SK-N-SH treated with all-trans-retinoic acid at 6 μM for 48 hours (cell line): ENCODE measurements around the gene MTFR1L.
A peak's percentile ranks its signal among the peaks of the same experiment; 100 is the strongest.

ENCODE experiments used
- ARNTL ChIP-seq: fragments of 450-650 bp; formaldehyde crosslinking; IDR thresholded peaks from 2 replicates; pipeline ENCODE4 v1.5.0; 2020; ENCODE audit warnings: low read depth, mild to moderate bottlenecking, moderate library complexity, borderline replicate concordance
- GLIS3 ChIP-seq: fragments of 250-450 bp; sonication (Bioruptor Pico); IDR thresholded peaks from 2 replicates; pipeline ENCODE4 v1.5.0; 2020; ENCODE audit warnings: mild to moderate bottlenecking, moderate library complexity
- ISL1 ChIP-seq: fragments of 250-450 bp; sonication (Bioruptor Pico); IDR thresholded peaks from 2 replicates; pipeline ENCODE4 v2.1.2; 2022; ENCODE audit warnings: mild to moderate bottlenecking, moderate library complexity
- OSR1 ChIP-seq: fragments of 250-450 bp; sonication (Bioruptor Pico); IDR thresholded peaks from 2 replicates; pipeline ENCODE4 v1.8.0; 2022; ENCODE audit warnings: moderate library complexity, mild to moderate bottlenecking, inconsistent platforms
- PATZ1 ChIP-seq: fragments of 250-450 bp; sonication (Bioruptor Pico); IDR thresholded peaks from 2 replicates; pipeline ENCODE4 v1.8.0; 2020; ENCODE audit warnings: mild to moderate bottlenecking, moderate library complexity, borderline replicate concordance
- RARB ChIP-seq: fragments of 250-450 bp; sonication (Bioruptor Pico); IDR thresholded peaks from 2 replicates; pipeline ENCODE4 v1.8.0; 2021; ENCODE audit warnings: mild to moderate bottlenecking, moderate library complexity
- TCF4 ChIP-seq: fragments of 250-450 bp; sonication (Bioruptor Pico); IDR thresholded peaks from 2 replicates; pipeline ENCODE4 v1.8.0; 2021; ENCODE audit warnings: mild to moderate bottlenecking, moderate library complexity, borderline replicate concordance
- TOX ChIP-seq: fragments of 250-450 bp; sonication (Bioruptor Pico); IDR thresholded peaks from 2 replicates; pipeline ENCODE4 v1.8.0; 2021; ENCODE audit warnings: mild to moderate bottlenecking, moderate library complexity, borderline replicate concordance
- ZFP3 ChIP-seq: fragments of 250-450 bp; sonication (Bioruptor Pico); IDR thresholded peaks from 2 replicates; pipeline ENCODE4 v1.5.0; 2020; ENCODE audit warnings: mild to moderate bottlenecking, moderate library complexity
- TF ChIP-seq, protein P1 (sequence below): fragments of 250-450 bp; sonication (Bioruptor Pico); IDR thresholded peaks from 2 replicates; pipeline ENCODE4 v1.5.1; 2020; ENCODE audit warnings: low read depth, mild to moderate bottlenecking, moderate library complexity
- TF ChIP-seq, protein P2 (sequence below): fragments of 250-450 bp; sonication (Bioruptor Pico); IDR thresholded peaks from 2 replicates; pipeline ENCODE4 v1.5.1; 2021; ENCODE audit warnings: mild to moderate bottlenecking, moderate library complexity
- TF ChIP-seq, protein P3 (sequence below): fragments of 250-450 bp; sonication (Bioruptor Pico); IDR thresholded peaks from 2 replicates; pipeline ENCODE4 v1.5.0; 2020; ENCODE audit warnings: mild to moderate bottlenecking, moderate library complexity

DNA sequence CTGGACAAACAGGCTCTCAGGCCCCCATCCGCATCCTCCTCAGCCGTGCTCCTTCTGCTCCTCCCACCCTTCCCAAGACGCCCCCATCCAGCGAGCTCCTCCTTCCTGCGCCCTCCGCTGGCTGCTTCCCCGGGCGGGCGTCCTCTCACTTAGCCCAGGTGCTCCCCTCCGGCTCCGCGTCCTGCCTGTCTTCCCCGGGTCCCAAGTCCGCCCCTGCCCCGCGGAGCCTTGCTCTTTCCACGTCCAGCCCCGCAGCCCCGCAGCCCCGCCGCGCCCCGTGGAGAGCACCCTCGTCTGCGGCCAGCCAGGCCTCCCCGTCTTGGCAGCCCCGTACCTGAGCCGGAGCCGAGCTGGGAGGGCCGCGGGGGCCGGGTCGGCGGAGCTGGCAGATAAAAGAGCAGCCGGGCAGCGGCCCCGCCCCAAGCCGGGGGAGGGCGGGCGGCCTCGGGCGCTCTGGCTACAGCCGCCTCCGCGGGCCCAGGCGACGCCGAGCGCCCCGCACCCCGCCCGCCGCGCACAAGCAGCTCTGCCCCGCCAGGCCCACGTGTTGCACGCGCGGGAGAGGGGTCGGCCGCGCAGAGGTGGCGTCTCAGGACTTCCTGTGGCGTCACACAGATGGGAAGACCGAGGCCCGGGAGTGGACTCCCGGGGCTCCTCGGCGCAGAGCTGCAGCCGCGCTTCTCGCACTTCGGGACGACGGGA lies 55.6 kb downstream of the MTFR1L start, which contains the start of gene PAQR7:
- TF ChIP-seq PATZ1 (CRISPR knock-in tag) (no peak), ARNTL (no peak), TOX (CRISPR knock-in tag) (no peak), ISL1 (no peak), TCF4 (CRISPR knock-in tag) (no peak), RARB (CRISPR knock-in tag) (no peak), GLIS3 (CRISPR knock-in tag) (no peak), ZFP3 (CRISPR knock-in tag) (no peak), OSR1 (no peak)
- TF ChIP-seq, protein P1, sequence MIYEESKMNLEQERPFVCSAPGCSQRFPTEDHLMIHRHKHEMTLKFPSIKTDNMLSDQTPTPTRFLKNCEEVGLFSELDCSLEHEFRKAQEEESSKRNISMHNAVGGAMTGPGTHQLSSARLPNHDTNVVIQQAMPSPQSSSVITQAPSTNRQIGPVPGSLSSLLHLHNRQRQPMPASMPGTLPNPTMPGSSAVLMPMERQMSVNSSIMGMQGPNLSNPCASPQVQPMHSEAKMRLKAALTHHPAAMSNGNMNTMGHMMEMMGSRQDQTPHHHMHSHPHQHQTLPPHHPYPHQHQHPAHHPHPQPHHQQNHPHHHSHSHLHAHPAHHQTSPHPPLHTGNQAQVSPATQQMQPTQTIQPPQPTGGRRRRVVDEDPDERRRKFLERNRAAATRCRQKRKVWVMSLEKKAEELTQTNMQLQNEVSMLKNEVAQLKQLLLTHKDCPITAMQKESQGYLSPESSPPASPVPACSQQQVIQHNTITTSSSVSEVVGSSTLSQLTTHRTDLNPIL (CRISPR knock-in tag), result no peak
- TF ChIP-seq, protein P2, sequence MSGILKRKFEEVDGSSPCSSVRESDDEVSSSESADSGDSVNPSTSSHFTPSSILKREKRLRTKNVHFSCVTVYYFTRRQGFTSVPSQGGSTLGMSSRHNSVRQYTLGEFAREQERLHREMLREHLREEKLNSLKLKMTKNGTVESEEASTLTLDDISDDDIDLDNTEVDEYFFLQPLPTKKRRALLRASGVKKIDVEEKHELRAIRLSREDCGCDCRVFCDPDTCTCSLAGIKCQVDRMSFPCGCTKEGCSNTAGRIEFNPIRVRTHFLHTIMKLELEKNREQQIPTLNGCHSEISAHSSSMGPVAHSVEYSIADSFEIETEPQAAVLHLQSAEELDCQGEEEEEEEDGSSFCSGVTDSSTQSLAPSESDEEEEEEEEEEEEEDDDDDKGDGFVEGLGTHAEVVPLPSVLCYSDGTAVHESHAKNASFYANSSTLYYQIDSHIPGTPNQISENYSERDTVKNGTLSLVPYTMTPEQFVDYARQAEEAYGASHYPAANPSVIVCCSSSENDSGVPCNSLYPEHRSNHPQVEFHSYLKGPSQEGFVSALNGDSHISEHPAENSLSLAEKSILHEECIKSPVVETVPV (CRISPR knock-in tag), result no peak
- TF ChIP-seq, protein P3, sequence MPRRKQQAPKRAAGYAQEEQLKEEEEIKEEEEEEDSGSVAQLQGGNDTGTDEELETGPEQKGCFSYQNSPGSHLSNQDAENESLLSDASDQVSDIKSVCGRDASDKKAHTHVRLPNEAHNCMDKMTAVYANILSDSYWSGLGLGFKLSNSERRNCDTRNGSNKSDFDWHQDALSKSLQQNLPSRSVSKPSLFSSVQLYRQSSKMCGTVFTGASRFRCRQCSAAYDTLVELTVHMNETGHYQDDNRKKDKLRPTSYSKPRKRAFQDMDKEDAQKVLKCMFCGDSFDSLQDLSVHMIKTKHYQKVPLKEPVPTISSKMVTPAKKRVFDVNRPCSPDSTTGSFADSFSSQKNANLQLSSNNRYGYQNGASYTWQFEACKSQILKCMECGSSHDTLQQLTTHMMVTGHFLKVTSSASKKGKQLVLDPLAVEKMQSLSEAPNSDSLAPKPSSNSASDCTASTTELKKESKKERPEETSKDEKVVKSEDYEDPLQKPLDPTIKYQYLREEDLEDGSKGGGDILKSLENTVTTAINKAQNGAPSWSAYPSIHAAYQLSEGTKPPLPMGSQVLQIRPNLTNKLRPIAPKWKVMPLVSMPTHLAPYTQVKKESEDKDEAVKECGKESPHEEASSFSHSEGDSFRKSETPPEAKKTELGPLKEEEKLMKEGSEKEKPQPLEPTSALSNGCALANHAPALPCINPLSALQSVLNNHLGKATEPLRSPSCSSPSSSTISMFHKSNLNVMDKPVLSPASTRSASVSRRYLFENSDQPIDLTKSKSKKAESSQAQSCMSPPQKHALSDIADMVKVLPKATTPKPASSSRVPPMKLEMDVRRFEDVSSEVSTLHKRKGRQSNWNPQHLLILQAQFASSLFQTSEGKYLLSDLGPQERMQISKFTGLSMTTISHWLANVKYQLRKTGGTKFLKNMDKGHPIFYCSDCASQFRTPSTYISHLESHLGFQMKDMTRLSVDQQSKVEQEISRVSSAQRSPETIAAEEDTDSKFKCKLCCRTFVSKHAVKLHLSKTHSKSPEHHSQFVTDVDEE (CRISPR knock-in tag), result 0 out of 2 replicates have a peak, but pooled peaks have one; percentile 18
